PC-3 (cell line): Measurements from ENCODE around the gene TNFRSF1B. TPM values are rescaled to one million over a fixed set of nuclear protein-coding genes. Genes with fewer than 3 reads are reported as not detected.

ENCODE experiments used
- ATAC-seq: fragments of 200-7000 bp; cut with Tn5 transposase; 2 replicates; pipeline ENCODE4 v1.9.1; 2020; ENCODE audit warnings: mild to moderate bottlenecking, moderate library complexity
- BruUV-seq: library from RNA; stranded (reverse); fragments of 400-500 nt; replicated peaks from 2 replicates; lab custom pipeline; 2021; lab: Mats Ljungman, UMichigan
- CTCF ChIA-PET: fragments of 300-600 bp; sonication (Branson Sonifier 250); formaldehyde crosslinking; loops from one replicate; lab custom pipeline; 2022; ENCODE audit warnings: antibody characterized with exemption; lab: Charles Lee
- POLR2A ChIA-PET: fragments of 300-600 bp; sonication (Branson Sonifier 250); formaldehyde crosslinking; loops from one replicate; lab custom pipeline; 2022; ENCODE audit warnings: antibody characterized with exemption; ENCODE audit not compliant: unreplicated experiment; lab: Charles Lee
- DNase-seq: peaks from one replicate; pipeline ENCODE4 v3.0.0-alpha.2; 2015
- H2AFZ ChIP-seq: fragments of 300-600 bp; sonication (generic); 2 replicates; pipeline ENCODE4 v1.6.0; 2016; ENCODE audit warnings: antibody characterized with exemption, low read length
- H3F3A ChIP-seq: fragments of 300-600 bp; sonication (generic); one replicate; pipeline ENCODE4 v1.6.0; 2017; ENCODE audit warnings: antibody characterized with exemption, low read length, control low read depth, mild to moderate bottlenecking; ENCODE audit not compliant: unreplicated experiment
- H3K27ac ChIP-seq: fragments of 300-600 bp; sonication (generic); 2 replicates; pipeline ENCODE4 v1.5.1; 2016; ENCODE audit warnings: mild to moderate bottlenecking, low read length
- H3K27me3 ChIP-seq: fragments of 300-600 bp; sonication (generic); 2 replicates; pipeline ENCODE4 v1.6.1; 2016; ENCODE audit warnings: low read length, mixed read lengths
- H3K36me3 ChIP-seq: fragments of 300-600 bp; sonication (generic); 2 replicates; pipeline ENCODE4 v1.6.1; 2016; ENCODE audit warnings: low read depth, mixed run types, low read length, mixed read lengths
- H3K4me1 ChIP-seq: fragments of 300-600 bp; sonication (generic); 2 replicates; pipeline ENCODE4 v1.5.1; 2016; ENCODE audit warnings: low read length; ENCODE audit not compliant: insufficient read depth
- H3K4me2 ChIP-seq: fragments of 300-600 bp; sonication (generic); 2 replicates; pipeline ENCODE4 v1.6.0; 2016; ENCODE audit warnings: low read length
- H3K4me3 ChIP-seq: fragments of 300-600 bp; sonication (generic); 2 replicates; pipeline ENCODE4 v1.5.1; 2016; ENCODE audit warnings: mild to moderate bottlenecking, low read length, mixed read lengths
- H3K79me2 ChIP-seq: fragments of 300-600 bp; sonication (generic); 2 replicates; pipeline ENCODE4 v1.6.1; 2017; ENCODE audit warnings: low read length, mixed read lengths
- H3K9ac ChIP-seq: fragments of 300-600 bp; sonication (generic); 2 replicates; pipeline ENCODE4 v1.6.0; 2016; ENCODE audit warnings: mild to moderate bottlenecking, low read length
- H3K9me2 ChIP-seq: fragments of 300-600 bp; sonication (generic); replicated peaks from 2 replicates; pipeline ENCODE4 v1.6.1; 2016; ENCODE audit warnings: mixed run types, low read length, mixed read lengths
- H3K9me3 ChIP-seq: fragments of 300-600 bp; sonication (generic); 2 replicates; pipeline ENCODE4 v1.6.1; 2016; ENCODE audit warnings: low read length, mixed read lengths
- H4K20me1 ChIP-seq: fragments of 300-600 bp; sonication (generic); 2 replicates; pipeline ENCODE4 v1.6.1; 2016; ENCODE audit warnings: low read length, mixed read lengths
- CTCF ChIP-seq: fragments of 300-600 bp; sonication (generic); conservative IDR thresholded peaks from 2 replicates; pipeline ENCODE4 v1.5.1; 2017; ENCODE audit warnings: antibody characterized with exemption, low read depth, mild to moderate bottlenecking, low read length
- EZH2 ChIP-seq: fragments of 300-600 bp; sonication (generic); IDR thresholded peaks from one replicate; pipeline ENCODE4 v1.6.1; 2017; ENCODE audit warnings: antibody characterized with exemption, mild to moderate bottlenecking, low read length; ENCODE audit not compliant: unreplicated experiment
- EZH2phosphoT487 ChIP-seq: fragments of 300-600 bp; sonication (generic); IDR thresholded peaks from 2 replicates; pipeline ENCODE4 v1.6.1; 2018; ENCODE audit warnings: mild to moderate bottlenecking, antibody characterized with exemption, low read length, borderline replicate concordance
- intact Hi-C: fragments of 100-400 bp; cut with micrococcal nuclease; formaldehyde crosslinking; loops from 2 replicates; pipeline ENCODE4 v1.9.0; 2023
- total RNA-seq: library from RNA; depleted of rRNA; stranded (reverse); fragments of >200 nt; gene quantifications from 2 replicates; pipeline ENCODE4 v1.2.3, GENCODE V29; 2014

The TNFRSF1B gene
- total RNA-seq, 1 experiment from 2014 or later = 1.3 TPM

DNA sequence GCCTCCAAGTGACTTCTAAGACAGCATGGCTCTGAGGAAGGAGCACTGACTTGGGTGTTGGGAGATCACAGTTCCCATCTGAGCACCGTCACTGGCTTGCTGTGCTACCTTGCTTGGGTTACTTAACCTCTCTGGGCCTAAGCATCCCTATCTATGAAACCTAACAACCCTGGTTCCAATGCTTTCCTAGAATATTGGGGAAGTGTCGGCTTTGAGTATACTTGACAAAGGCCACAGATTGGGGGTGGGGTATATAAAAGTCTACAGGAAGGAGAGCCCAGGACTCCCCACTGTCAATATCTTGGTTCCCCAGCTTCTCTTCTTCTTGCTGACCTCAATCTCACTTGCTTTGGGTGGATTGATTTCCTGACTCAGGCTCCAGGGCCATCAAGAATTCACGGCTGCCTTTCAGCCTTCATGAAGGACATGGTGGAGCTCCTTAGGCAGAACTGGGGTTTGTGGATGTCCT lies 6.3 kb downstream of the TNFRSF1B start:
- no peak overlapping the region for H2AFZ ChIP-seq
- peaks cover 3% of the 10 kb centered on the region; the same call in 1 of the 2 replicates for H3K4me1 ChIP-seq
- no peak overlapping the region for H3K27ac ChIP-seq
- ATAC-seq (no peak), DNase-seq (no peak)
- no peaks in the 10 kb centered on the region for H3K27me3 ChIP-seq
- no peaks in the 10 kb centered on the region for H4K20me1 ChIP-seq
- H3K9me2 ChIP-seq = no peaks in the 10 kb centered on the region
- no TSS peak for BruUV-seq
- intact Hi-C loops = no loop called here
- H3K9me3 ChIP-seq = no peaks in the 10 kb centered on the region
- H3K4me2 ChIP-seq = no peak overlapping the region
- H3K36me3 ChIP-seq = no peaks in the 10 kb centered on the region
- TF ChIP-seq CTCF (no peak), EZH2phosphoT487 (no peak), EZH2 (no peak)
- no peak overlapping the region for H3K4me3 ChIP-seq
- CTCF ChIA-PET = no interaction called here
- POLR2A ChIA-PET = no interaction called here
- H3F3A ChIP-seq = no peaks in the 10 kb centered on the region
- no peaks in the 10 kb centered on the region for H3K79me2 ChIP-seq
- no peak overlapping the region for H3K9ac ChIP-seq

DNA sequence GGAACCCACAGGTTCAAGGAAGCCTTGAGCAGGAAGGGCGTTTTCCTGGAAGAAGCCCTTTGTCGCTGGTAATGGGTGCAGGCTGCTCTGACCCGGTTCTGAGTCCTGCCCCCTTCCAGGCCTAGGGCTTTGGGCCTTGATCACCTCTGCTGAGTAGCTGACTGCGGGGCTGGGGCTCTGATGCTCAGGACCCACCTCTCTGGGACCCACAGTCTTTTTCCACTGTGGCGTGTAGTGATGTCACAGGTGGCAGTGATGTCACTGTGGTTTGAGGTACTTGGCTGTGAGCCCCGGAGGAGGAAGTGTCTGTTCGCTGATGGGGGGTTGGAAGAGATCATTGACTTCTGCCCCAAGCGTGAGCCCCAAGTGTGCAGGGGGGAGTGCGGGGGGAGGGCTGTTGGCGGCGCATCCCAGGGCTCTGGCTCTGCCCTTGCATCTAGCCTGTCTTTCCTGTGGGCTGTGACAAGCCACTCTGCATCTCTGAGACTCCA lies 6.9 kb downstream of the TNFRSF1B start:
- H2AFZ ChIP-seq = no peak overlapping the region
- no peak overlapping the region for H3K27ac ChIP-seq
- BruUV-seq = no TSS peak
- no peaks in the 10 kb centered on the region for H4K20me1 ChIP-seq
- no peak overlapping the region for H3K9ac ChIP-seq
- POLR2A ChIA-PET = no interaction called here
- intact Hi-C loops = no loop called here
- H3K4me1 ChIP-seq = peaks cover 3% of the 10 kb centered on the region; the same call in 1 of the 2 replicates
- no peaks in the 10 kb centered on the region for H3K9me3 ChIP-seq
- H3K9me2 ChIP-seq = no peaks in the 10 kb centered on the region
- H3K4me3 ChIP-seq = no peak overlapping the region
- DNase-seq (no peak), ATAC-seq (no peak)
- no peaks in the 10 kb centered on the region for H3K36me3 ChIP-seq
- no peaks in the 10 kb centered on the region for H3K79me2 ChIP-seq
- H3F3A ChIP-seq = no peaks in the 10 kb centered on the region
- H3K4me2 ChIP-seq = no peak overlapping the region
- TF ChIP-seq CTCF (no peak), EZH2 (no peak), EZH2phosphoT487 (no peak)
- H3K27me3 ChIP-seq = no peaks in the 10 kb centered on the region
- CTCF ChIA-PET = no interaction called here

DNA sequence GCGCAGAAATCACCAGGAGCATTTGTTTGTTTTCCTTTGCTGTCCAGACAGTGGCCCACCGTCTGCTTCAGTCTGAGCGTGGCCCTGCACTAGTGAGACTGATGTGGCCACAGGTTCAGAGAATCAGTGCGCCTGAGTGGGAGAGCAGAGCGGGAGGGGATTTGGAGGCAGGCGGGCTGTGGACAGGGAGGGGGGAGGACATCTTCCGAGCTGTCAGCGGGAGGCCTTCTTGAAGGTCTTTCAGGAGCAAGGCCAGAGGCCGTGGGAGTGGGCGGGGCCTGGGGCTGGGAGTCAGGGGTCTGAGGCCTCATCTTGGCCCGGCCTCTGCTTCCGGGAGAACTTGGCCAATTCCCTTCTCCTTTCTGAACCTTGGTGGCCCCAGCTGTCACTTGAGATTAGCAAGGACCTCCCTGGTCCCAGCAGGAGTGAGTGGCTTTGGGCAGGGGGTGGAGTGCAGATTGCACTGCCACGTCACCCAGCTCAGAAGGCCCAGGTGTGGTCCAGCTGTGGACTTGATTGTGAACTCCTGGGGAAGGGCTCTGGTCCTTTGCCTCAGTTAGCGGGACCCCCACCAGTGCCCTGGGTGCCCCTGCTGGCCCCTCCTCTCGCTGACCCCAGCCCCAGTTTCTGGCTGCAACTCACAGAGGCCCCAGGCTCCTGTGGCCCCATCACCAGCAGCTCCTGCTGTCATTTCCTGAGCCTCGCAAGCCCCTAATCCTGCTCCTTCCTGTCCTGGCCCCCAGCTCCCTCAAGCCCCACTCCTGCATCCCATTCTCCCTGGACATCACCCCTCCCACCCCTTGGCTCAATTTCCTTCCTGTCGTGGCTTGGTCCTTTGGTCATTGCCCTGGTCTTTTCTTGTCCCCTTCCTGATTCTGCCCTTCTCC lies 8.4 kb downstream of the TNFRSF1B start:
- H3F3A ChIP-seq = no peaks in the 10 kb centered on the region
- no peak for ATAC-seq
- no peaks in the 10 kb centered on the region for H3K9me3 ChIP-seq
- no peak for DNase-seq
- no peaks in the 10 kb centered on the region for H3K36me3 ChIP-seq
- POLR2A ChIA-PET = no interaction called here
- no peak overlapping the region for H3K4me2 ChIP-seq
- CTCF ChIA-PET = no interaction called here
- BruUV-seq = no TSS peak
- no peaks in the 10 kb centered on the region for H3K79me2 ChIP-seq
- H3K4me3 ChIP-seq = no peak overlapping the region
- no peak overlapping the region for H3K9ac ChIP-seq
- no peaks in the 10 kb centered on the region for H3K27me3 ChIP-seq
- H3K4me1 ChIP-seq = peaks cover 3% of the 10 kb centered on the region; the same call in 1 of the 2 replicates
- H3K9me2 ChIP-seq = no peaks in the 10 kb centered on the region
- no peak overlapping the region for H2AFZ ChIP-seq
- intact Hi-C loops = no loop called here
- TF ChIP-seq CTCF = no peak
- TF ChIP-seq EZH2phosphoT487 = no peak
- no peak for TF ChIP-seq EZH2
- H3K27ac ChIP-seq = no peak overlapping the region
- H4K20me1 ChIP-seq = no peaks in the 10 kb centered on the region
